Ishikawa (cell line): ENCODE results near the gene PTGES2.

Experiments
- CEBPB ChIP-seq: IDR thresholded peaks from 2 replicates; pipeline ENCODE4 v1.6.1; 2012
- CREB1 ChIP-seq: IDR thresholded peaks from 2 replicates; pipeline ENCODE4 v1.6.1; 2012; ENCODE audit warnings: low read depth
- EGR1 ChIP-seq: IDR thresholded peaks from 2 replicates; pipeline ENCODE4 v1.6.1; 2012
- EP300 ChIP-seq: IDR thresholded peaks from 2 replicates; pipeline ENCODE4 v1.6.1; 2012; ENCODE audit warnings: borderline replicate concordance
- FOXM1 ChIP-seq: IDR thresholded peaks from 2 replicates; pipeline ENCODE4 v1.6.1; 2012; ENCODE audit warnings: low read depth, borderline replicate concordance
- NFIC ChIP-seq: IDR thresholded peaks from 2 replicates; pipeline ENCODE4 v1.6.1; 2012
- RAD21 ChIP-seq: IDR thresholded peaks from 2 replicates; pipeline ENCODE4 v1.6.1; 2012; ENCODE audit warnings: low read depth
- TAF1 ChIP-seq: IDR thresholded peaks from 2 replicates; pipeline ENCODE4 v1.6.1; 2012; ENCODE audit warnings: low read depth, mild to moderate bottlenecking
- TCF12 ChIP-seq: IDR thresholded peaks from 2 replicates; pipeline ENCODE4 v1.6.1; 2012; ENCODE audit warnings: low read depth
- TEAD4 ChIP-seq: IDR thresholded peaks from 2 replicates; pipeline ENCODE4 v1.6.1; 2012
- YY1 ChIP-seq: IDR thresholded peaks from 2 replicates; pipeline ENCODE4 v1.6.1; 2012; ENCODE audit warnings: low read depth
- ZBTB7A ChIP-seq: IDR thresholded peaks from 2 replicates; pipeline ENCODE4 v1.6.1; 2012; ENCODE audit warnings: low read depth
- TF ChIP-seq, protein P1 (sequence below): IDR thresholded peaks from 2 replicates; pipeline ENCODE4 v1.6.1; 2012; ENCODE audit warnings: low read depth, mild to moderate bottlenecking
- TF ChIP-seq, protein P2 (sequence below): IDR thresholded peaks from 2 replicates; pipeline ENCODE4 v1.6.1; 2012
- TF ChIP-seq, protein P3 (sequence below): IDR thresholded peaks from 2 replicates; pipeline ENCODE4 v1.6.1; 2012

The PTGES2 gene

DNA sequence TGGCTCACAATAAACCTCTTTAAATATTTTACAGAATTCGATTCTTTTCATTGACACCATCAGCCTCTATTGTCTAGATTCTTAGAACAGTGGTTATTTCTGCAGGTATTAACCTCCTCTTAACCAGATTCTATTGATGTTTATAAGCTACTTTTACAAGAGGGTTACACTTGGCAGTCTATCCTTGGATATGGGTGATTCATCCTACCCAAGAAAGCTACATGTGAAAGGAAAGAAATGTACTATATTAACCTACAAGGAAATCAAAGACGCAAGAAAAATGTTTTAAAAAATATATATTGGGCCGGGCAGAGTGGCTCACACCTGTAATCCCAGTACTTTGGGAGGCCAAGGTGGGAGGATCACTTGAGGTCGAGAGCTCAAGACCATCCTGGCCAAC is 42.8 kb downstream of the PTGES2 start:
- no peak for TF ChIP-seq EGR1
- TF ChIP-seq CEBPB, result no peak
- TF ChIP-seq TAF1, result no peak
- TF ChIP-seq TCF12, result no peak
- no peak for TF ChIP-seq FOXM1
- TF ChIP-seq EP300, result no peak
- TF ChIP-seq, protein P1, sequence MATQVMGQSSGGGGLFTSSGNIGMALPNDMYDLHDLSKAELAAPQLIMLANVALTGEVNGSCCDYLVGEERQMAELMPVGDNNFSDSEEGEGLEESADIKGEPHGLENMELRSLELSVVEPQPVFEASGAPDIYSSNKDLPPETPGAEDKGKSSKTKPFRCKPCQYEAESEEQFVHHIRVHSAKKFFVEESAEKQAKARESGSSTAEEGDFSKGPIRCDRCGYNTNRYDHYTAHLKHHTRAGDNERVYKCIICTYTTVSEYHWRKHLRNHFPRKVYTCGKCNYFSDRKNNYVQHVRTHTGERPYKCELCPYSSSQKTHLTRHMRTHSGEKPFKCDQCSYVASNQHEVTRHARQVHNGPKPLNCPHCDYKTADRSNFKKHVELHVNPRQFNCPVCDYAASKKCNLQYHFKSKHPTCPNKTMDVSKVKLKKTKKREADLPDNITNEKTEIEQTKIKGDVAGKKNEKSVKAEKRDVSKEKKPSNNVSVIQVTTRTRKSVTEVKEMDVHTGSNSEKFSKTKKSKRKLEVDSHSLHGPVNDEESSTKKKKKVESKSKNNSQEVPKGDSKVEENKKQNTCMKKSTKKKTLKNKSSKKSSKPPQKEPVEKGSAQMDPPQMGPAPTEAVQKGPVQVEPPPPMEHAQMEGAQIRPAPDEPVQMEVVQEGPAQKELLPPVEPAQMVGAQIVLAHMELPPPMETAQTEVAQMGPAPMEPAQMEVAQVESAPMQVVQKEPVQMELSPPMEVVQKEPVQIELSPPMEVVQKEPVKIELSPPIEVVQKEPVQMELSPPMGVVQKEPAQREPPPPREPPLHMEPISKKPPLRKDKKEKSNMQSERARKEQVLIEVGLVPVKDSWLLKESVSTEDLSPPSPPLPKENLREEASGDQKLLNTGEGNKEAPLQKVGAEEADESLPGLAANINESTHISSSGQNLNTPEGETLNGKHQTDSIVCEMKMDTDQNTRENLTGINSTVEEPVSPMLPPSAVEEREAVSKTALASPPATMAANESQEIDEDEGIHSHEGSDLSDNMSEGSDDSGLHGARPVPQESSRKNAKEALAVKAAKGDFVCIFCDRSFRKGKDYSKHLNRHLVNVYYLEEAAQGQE, result no peak

DNA sequence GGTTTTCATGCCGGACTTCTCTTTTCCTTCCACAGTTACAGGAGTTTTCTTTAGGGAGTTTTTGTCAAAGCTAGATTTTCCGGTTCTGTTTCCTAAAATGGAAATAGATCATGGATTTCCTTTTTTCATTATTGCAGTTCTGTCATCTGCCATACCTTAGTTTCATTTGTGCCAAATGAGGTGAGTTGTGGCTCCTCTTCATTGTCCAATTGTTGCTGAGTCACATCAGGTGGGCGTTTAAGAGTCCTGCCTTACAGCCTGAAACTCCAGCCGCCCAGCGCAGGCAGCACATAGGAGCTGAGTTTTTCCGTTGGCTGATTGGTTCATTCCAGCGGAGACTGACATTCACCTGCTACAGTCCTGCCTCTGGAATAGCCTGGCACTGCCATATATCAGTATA is 45.4 kb downstream of the PTGES2 start:
- TF ChIP-seq ZBTB7A (no peak), TEAD4 (0 out of 2 replicates have a peak, but pooled peaks have one; percentile 16), TCF12 (peak; percentile 35; the same call in 1 of the 2 replicates), EP300 (peak; percentile 46; the same call in 1 of the 2 replicates), CEBPB (peak; percentile 15; the same call in 1 of the 2 replicates), EGR1 (peak; percentile 87), NFIC (peak; percentile 77), CREB1 (no peak), TAF1 (no peak; the same call in 1 of the 2 replicates), YY1 (no peak), FOXM1 (peak; percentile 49; the same call in 1 of the 2 replicates), RAD21 (no peak)
- TF ChIP-seq, protein P2, sequence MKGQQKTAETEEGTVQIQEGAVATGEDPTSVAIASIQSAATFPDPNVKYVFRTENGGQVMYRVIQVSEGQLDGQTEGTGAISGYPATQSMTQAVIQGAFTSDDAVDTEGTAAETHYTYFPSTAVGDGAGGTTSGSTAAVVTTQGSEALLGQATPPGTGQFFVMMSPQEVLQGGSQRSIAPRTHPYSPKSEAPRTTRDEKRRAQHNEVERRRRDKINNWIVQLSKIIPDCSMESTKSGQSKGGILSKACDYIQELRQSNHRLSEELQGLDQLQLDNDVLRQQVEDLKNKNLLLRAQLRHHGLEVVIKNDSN, result peak; percentile 34; the same call in 1 of the 2 replicates
- TF ChIP-seq, protein P3, sequence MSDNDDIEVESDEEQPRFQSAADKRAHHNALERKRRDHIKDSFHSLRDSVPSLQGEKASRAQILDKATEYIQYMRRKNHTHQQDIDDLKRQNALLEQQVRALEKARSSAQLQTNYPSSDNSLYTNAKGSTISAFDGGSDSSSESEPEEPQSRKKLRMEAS, result peak; percentile 53
- TF ChIP-seq, protein P1, result no peak

DNA sequence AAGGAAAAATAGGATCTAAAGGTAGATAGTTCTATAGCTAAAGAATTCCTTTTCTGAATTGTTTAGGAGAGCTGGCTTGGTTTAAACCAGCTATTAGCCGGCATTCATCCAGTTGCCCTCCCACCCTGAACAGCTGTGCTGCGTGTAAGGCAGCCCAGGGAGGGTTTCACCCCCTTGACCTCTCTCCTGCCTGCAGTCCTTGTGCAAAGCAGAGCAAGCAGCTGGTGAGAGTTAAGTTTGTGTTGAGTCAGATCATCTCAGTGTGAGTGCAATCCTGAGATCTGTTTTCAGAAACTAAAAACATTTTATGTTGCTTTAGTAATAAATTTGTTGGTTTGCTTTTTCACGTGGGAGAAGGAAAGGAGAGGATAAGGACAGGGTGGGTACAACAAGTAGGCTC is 46.5 kb downstream of the PTGES2 start:
- TF ChIP-seq EGR1 (no peak), ZBTB7A (no peak), YY1 (no peak), TCF12 (no peak), RAD21 (no peak), FOXM1 (no peak), NFIC (no peak), EP300 (no peak), TAF1 (no peak)
- TF ChIP-seq, protein P3, result no peak

DNA sequence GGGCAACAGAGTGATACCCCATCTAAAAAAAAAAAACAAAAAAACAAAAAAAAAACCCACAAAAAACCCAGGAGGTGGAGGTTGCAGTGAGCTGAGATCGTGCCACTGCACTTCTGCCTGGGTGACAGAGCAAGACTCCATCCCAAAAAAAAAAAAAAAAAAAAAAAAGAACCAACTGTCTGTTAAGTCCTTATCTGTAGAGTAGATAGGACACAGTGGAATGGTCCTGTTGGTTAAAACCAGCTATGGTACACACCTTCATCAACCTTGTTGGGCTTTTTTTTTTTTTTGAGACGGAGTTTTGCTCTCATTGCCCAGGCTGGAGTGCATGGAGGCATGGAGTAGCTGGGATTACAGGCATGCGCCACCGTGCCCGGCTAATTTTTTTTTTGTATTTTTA is 47.3 kb downstream of the PTGES2 start:
- no peak for TF ChIP-seq CEBPB

DNA sequence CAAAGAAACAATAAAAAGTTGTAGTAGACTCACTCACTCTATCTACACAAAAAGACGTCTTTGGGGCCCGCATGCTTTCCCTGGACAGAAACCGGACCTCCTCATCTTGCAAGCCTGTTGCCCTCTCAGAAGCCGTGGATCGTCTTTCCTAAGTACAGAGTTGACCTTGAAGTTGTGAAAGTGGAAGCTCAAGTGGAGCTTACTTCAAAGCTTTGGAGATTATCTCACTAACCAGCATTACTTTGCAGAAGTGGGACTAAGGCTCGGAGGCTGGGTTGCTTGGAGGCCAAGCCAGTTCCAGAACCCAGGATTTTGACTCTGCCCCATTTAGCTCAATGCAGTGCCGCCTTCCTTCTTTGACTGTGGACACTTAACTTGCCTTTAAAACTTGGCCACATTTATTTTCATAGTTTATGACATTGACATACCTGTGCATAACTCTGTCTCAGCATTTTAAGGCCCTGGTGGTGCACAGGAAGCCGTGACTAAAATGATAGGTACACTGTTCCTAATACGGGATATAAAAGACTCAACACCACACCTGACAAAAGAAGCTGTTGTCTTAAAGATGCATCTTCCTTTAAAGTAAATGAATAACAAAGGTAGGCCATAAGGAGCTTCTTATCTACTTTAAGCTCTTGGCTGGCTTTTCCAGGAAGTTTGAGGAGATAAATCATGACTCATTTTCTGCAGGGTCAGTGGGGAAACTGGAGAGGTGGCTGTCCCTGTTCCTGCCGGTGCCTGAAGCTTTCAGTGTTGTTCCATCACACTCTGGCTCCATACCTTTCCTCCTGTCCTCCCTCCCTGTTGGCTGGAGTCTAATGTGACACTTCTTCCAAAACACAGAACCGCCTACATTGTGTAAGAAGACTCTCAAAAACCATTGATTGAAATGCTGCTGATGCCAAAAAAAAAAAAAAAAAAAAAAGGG is 48.8 kb downstream of the PTGES2 start:
- TF ChIP-seq, protein P1, result no peak
- TF ChIP-seq, protein P2, result no peak
- TF ChIP-seq TAF1, result no peak
- TF ChIP-seq CEBPB, result no peak
- no peak for TF ChIP-seq EGR1
- no peak for TF ChIP-seq ZBTB7A
- TF ChIP-seq EP300, result no peak
- no peak for TF ChIP-seq YY1
